ENCODE data around the gene RABGGTA. TPM values are rescaled to one million over a fixed set of nuclear protein-coding genes. Genes with fewer than 3 reads are reported as not detected.

Gene RABGGTA
- total and polyA plus RNA-seq, 2 experiments from 2014 or later: 17.6 to 20.7 TPM

GRCh38 chr14:24253936-24254335, 17.5 kb downstream of the RABGGTA start:
- TF ChIP-seq EZH2phosphoT487 (IDR thresholded peaks at IDR 0.05; ENCODE audit: unreplicated experiment) (no peak), ZNF114 (CRISPR knock-in tag; IDR thresholded peaks at IDR 0.05) (no peak)
- Histone ChIP-seq H4K20me1 (replicated peaks; ENCODE audit: insufficient read depth) (no peaks in the 10 kb centered on the region), H3K9me2 (ENCODE audit: insufficient read depth) (no peaks in the 10 kb centered on the region), H3K4me2 (no peak overlapping the region), H3F3A (replicated peaks; ENCODE audit: low read depth) (no peaks in the 10 kb centered on the region), H3K79me2 (replicated peaks; ENCODE audit: insufficient read depth) (no peaks in the 10 kb centered on the region), H3K27me3 (ENCODE audit: insufficient read depth) (no peaks in the 10 kb centered on the region), H2AFZ (no peak overlapping the region), H3K4me1 (ENCODE audit: insufficient read depth) (no peaks in the 10 kb centered on the region), H3K36me3 (ENCODE audit: insufficient read depth) (no peaks in the 10 kb centered on the region), H3K27ac (ENCODE audit: low read depth) (no peak overlapping the region), H3K4me3 (no peak overlapping the region)
- H3K9me3 Mint-ChIP-seq: no peaks in the 10 kb centered on the region
- no peak overlapping the region for H3K27ac Mint-ChIP-seq
- DNase-seq (ENCODE audit: low spot score): no peak
- H3K36me3 Mint-ChIP-seq (ENCODE audit: low read depth): no peaks in the 10 kb centered on the region
- peaks cover 14% of the 10 kb centered on the region for H3K27me3 Mint-ChIP-seq (ENCODE audit: insufficient read depth, low read depth, poor library complexity)
- no peak for ATAC-seq
- H3K4me1 Mint-ChIP-seq: peaks cover 2% of the 10 kb centered on the region; the same call in 2 of the 3 replicates
- H3K4me3 Mint-ChIP-seq: no peak overlapping the region

- Histone ChIP-seq H3K4me1 (ENCODE audit: insufficient read depth) (no peaks in the 10 kb centered on the region), H2AFZ (no peak overlapping the region)
- H3K4me1 Mint-ChIP-seq: no peaks in the 10 kb centered on the region
Measured at GRCh38 chr14:24252289-24253124, 18.9 kb downstream of the RABGGTA start.

More at GRCh38 chr14:24252289-24253124, 18.9 kb downstream of the RABGGTA start:
- ATAC-seq (no peak; the same call in 2 of the 3 replicates), DNase-seq (ENCODE audit: low spot score) (no peak)
- Mint-ChIP-seq H3K27ac (no peak overlapping the region), H3K4me3 (no peak overlapping the region), H3K9me3 (no peaks in the 10 kb centered on the region), H3K27me3 (ENCODE audit: insufficient read depth, low read depth, poor library complexity) (peaks cover 12% of the 10 kb centered on the region), H3K36me3 (ENCODE audit: low read depth) (no peaks in the 10 kb centered on the region)
- Histone ChIP-seq H3K9me2 (ENCODE audit: insufficient read depth) (no peaks in the 10 kb centered on the region), H3K27ac (ENCODE audit: low read depth) (no peak overlapping the region), H3K4me2 (no peak overlapping the region), H3K36me3 (ENCODE audit: insufficient read depth) (no peaks in the 10 kb centered on the region), H3K27me3 (ENCODE audit: insufficient read depth) (no peaks in the 10 kb centered on the region), H3K79me2 (replicated peaks; ENCODE audit: insufficient read depth) (no peaks in the 10 kb centered on the region), H4K20me1 (replicated peaks; ENCODE audit: insufficient read depth) (no peaks in the 10 kb centered on the region), H3K4me3 (no peak overlapping the region), H3F3A (replicated peaks; ENCODE audit: low read depth) (no peaks in the 10 kb centered on the region)
- TF ChIP-seq ZNF331 (CRISPR knock-in tag; IDR thresholded peaks at IDR 0.05; ENCODE audit: low read depth): no peak
- TF ChIP-seq ZNF114 (CRISPR knock-in tag; IDR thresholded peaks at IDR 0.05): no peak
- no peak for TF ChIP-seq CREB1 (CRISPR knock-in tag; IDR thresholded peaks at IDR 0.05; ENCODE audit: low read depth)
- TF ChIP-seq POLR2AphosphoS5 (IDR thresholded peaks at IDR 0.05; ENCODE audit: low read depth): no peak
- TF ChIP-seq ETS1 (IDR thresholded peaks at IDR 0.05): no peak
- no peak for TF ChIP-seq NANOG (IDR thresholded peaks at IDR 0.05; ENCODE audit: borderline replicate concordance)
- TF ChIP-seq REST (IDR thresholded peaks at IDR 0.05; ENCODE audit: unreplicated experiment): no peak
- TF ChIP-seq JUNB (IDR thresholded peaks at IDR 0.05; ENCODE audit: unreplicated experiment): no peak
- no peak for TF ChIP-seq EZH2 (IDR thresholded peaks at IDR 0.05; ENCODE audit: low read depth, unreplicated experiment)
- no peak for TF ChIP-seq STAT1 (IDR thresholded peaks at IDR 0.05; ENCODE audit: unreplicated experiment)

Data from GM23338 (cell line).